HG03558 (cell line): ENCODE measurements around the gene BBS7.

Experiments
- ATAC-seq: cut with Tn5 transposase; IDR thresholded peaks from one replicate; pipeline ENCODE4 v1.9.1; 2021; ENCODE audit warnings: moderate number of reproducible peaks; ENCODE audit not compliant: unreplicated experiment; ENCODE audit errors: extremely low read depth

BBS7 gene

GRCh38 chr4:121829511-121829910, 40.8 kb downstream of the BBS7 start:
- no peak for ATAC-seq

GRCh38 chr4:121827853-121828252, 42.4 kb downstream of the BBS7 start:
- no peak for ATAC-seq

- ATAC-seq = no peak
Measured at GRCh38 chr4:121824950-121825349, 45.3 kb downstream of the BBS7 start.

GRCh38 chr4:121824171-121824527, 46.1 kb downstream of the BBS7 start:
- ATAC-seq = no peak

- ATAC-seq = peak; percentile 87
Measured at GRCh38 chr4:121823505-121824170, 46.6 kb downstream of the BBS7 start, which contains the start of gene CCNA2. TSS of gene CCNA2 (minus strand) at chr4:121823883. CDS start at chr4:121823628, 255 bp downstream.

- ATAC-seq = peak; percentile 39
Measured at GRCh38 chr4:121822796-121823504, 47.3 kb downstream of the BBS7 start.

- no peak for ATAC-seq
Measured at GRCh38 chr4:121822047-121822446, 48.2 kb downstream of the BBS7 start.

- ATAC-seq = no peak
Measured at GRCh38 chr4:121819216-121819965, 50.9 kb downstream of the BBS7 start.

- ATAC-seq = no peak
Measured at GRCh38 chr4:121818215-121818614, 52.1 kb downstream of the BBS7 start.

- ATAC-seq = no peak
Measured at GRCh38 chr4:121817701-121818100, 52.6 kb downstream of the BBS7 start.

GRCh38 chr4:121817006-121817405, 53.3 kb downstream of the BBS7 start:
- no peak for ATAC-seq

GRCh38 chr4:121814756-121815155, 55.5 kb downstream of the BBS7 start:
- ATAC-seq = no peak

- ATAC-seq = no peak
Measured at GRCh38 chr4:121811122-121811521, 59.2 kb downstream of the BBS7 start.

GRCh38 chr4:121806411-121806810, 63.9 kb downstream of the BBS7 start:
- ATAC-seq = no peak

- ATAC-seq = peak; percentile 1
Measured at GRCh38 chr4:121801715-121802075, 68.6 kb downstream of the BBS7 start.

- peak; percentile 45 for ATAC-seq
Measured at GRCh38 chr4:121800961-121801714, 69.1 kb downstream of the BBS7 start, which contains the start of gene EXOSC9. TSS of gene EXOSC9 (plus strand) at chr4:121801323. CDS start at chr4:121801425, 102 bp downstream.

- peak; percentile 8 for ATAC-seq
Measured at GRCh38 chr4:121800638-121800960, 69.7 kb downstream of the BBS7 start.

- ATAC-seq = no peak
Measured at GRCh38 chr4:121799867-121800501, 70.3 kb downstream of the BBS7 start.

GRCh38 chr4:121799208-121799823, 71.0 kb downstream of the BBS7 start:
- no peak for ATAC-seq

- no peak for ATAC-seq
Measured at GRCh38 chr4:121796283-121796682, 74.0 kb downstream of the BBS7 start.
